OCI-LY1 (cell line): ENCODE measurements around the gene HDAC2.

Experiments used
- H2AFZ ChIP-seq: fragments of 200-600 bp; sonication (generic), shearing (Covaris generic); 2 replicates; pipeline ENCODE4 v1.6.0; 2014; ENCODE audit warnings: antibody characterized with exemption, mild to moderate bottlenecking, low read length
- H3F3A ChIP-seq: fragments of 200-600 bp; sonication (generic), shearing (Covaris generic); 2 replicates; pipeline ENCODE4 v1.6.0; 2014; ENCODE audit warnings: mild to moderate bottlenecking, antibody characterized with exemption, low read length, moderate library complexity; ENCODE audit not compliant: insufficient read depth
- H3K27ac ChIP-seq: fragments of 200-600 bp; sonication (generic); 2 replicates; pipeline ENCODE4 v1.5.1; 2014; ENCODE audit warnings: low read length, mixed run types, mild to moderate bottlenecking, low read depth; ENCODE audit not compliant: poor library complexity, severe bottlenecking
- H3K27me3 ChIP-seq: fragments of 200-600 bp; sonication (generic); 2 replicates; pipeline ENCODE4 v1.6.0; 2014; ENCODE audit warnings: antibody characterized with exemption, mild to moderate bottlenecking, low read length, moderate library complexity; ENCODE audit not compliant: insufficient read depth
- H3K36me3 ChIP-seq: fragments of 200-600 bp; sonication (generic); 2 replicates; pipeline ENCODE4 v1.6.1; 2014; ENCODE audit warnings: mild to moderate bottlenecking, antibody characterized with exemption, low read length, moderate library complexity, mixed read lengths; ENCODE audit not compliant: insufficient read depth
- H3K4me1 ChIP-seq: fragments of 200-600 bp; sonication (generic); 2 replicates; pipeline ENCODE4 v1.5.1; 2014; ENCODE audit warnings: mild to moderate bottlenecking, low read length, moderate library complexity; ENCODE audit not compliant: insufficient read depth, severe bottlenecking
- H3K4me2 ChIP-seq: fragments of 200-600 bp; sonication (generic), shearing (Covaris generic); 2 replicates; pipeline ENCODE4 v1.6.1; 2014; ENCODE audit warnings: low read length
- H3K4me3 ChIP-seq: fragments of 200-600 bp; sonication (generic); 2 replicates; pipeline ENCODE4 v1.5.1; 2014; ENCODE audit warnings: low read length, low read depth, mild to moderate bottlenecking, mixed read lengths; ENCODE audit not compliant: poor library complexity, severe bottlenecking
- H3K79me2 ChIP-seq: fragments of 200-600 bp; shearing (Covaris generic); 2 replicates; pipeline ENCODE4 v1.6.1; 2016; ENCODE audit warnings: mixed run types, low read length, mixed read lengths; ENCODE audit not compliant: insufficient read depth
- H3K9ac ChIP-seq: fragments of 200-600 bp; sonication (generic), shearing (Covaris generic); 2 replicates; pipeline ENCODE4 v1.6.1; 2014; ENCODE audit warnings: mild to moderate bottlenecking, low read length, mixed read lengths
- H3K9me2 ChIP-seq: fragments of 200-600 bp; sonication (generic), shearing (Covaris generic); 2 replicates; pipeline ENCODE4 v1.6.1; 2014; ENCODE audit warnings: low read depth, mild to moderate bottlenecking, low read length, mixed read lengths
- H3K9me3 ChIP-seq: fragments of 200-600 bp; shearing (Covaris generic); 2 replicates; pipeline ENCODE4 v1.6.1; 2014; ENCODE audit warnings: low read length, mixed read lengths
- H4K20me1 ChIP-seq: fragments of 200-600 bp; sonication (generic), shearing (Covaris generic); 2 replicates; pipeline ENCODE4 v1.6.0; 2016; ENCODE audit warnings: mild to moderate bottlenecking, low read length; ENCODE audit not compliant: insufficient read depth
- CTCF ChIP-seq: fragments of 200-600 bp; sonication (generic), shearing (Covaris generic); IDR thresholded peaks from 2 replicates; pipeline ENCODE4 v1.5.1; 2017; ENCODE audit warnings: mild to moderate bottlenecking, antibody characterized with exemption, low read length, moderate library complexity, mixed read lengths
- EZH2 ChIP-seq: fragments of 200-600 bp; sonication (generic), shearing (Covaris generic); IDR thresholded peaks from 2 replicates; pipeline ENCODE4 v1.8.0; 2017; ENCODE audit warnings: borderline replicate concordance, mixed run types, mild to moderate bottlenecking, antibody characterized with exemption, low read length, moderate library complexity, mixed read lengths

HDAC2 gene

GRCh38 chr6:113907102-113907815, 63.7 kb downstream of the HDAC2 start:
- Histone ChIP-seq H3K4me3 (no peak overlapping the region), H3K9ac (no peak overlapping the region), H2AFZ (no peak overlapping the region), H3K4me1 (no peaks in the 10 kb centered on the region), H4K20me1 (no peaks in the 10 kb centered on the region), H3K36me3 (no peaks in the 10 kb centered on the region), H3K4me2 (no peak overlapping the region), H3K27ac (no peak overlapping the region), H3K9me2 (no peaks in the 10 kb centered on the region), H3K9me3 (no peaks in the 10 kb centered on the region), H3K27me3 (no peaks in the 10 kb centered on the region), H3K79me2 (no peaks in the 10 kb centered on the region), H3F3A (no peaks in the 10 kb centered on the region)
- TF ChIP-seq CTCF (no peak; the same call in 1 of the 2 replicates), EZH2 (no peak)

GRCh38 chr6:113903666-113904330, 67.2 kb downstream of the HDAC2 start:
- no peak overlapping the region for H3K4me2 ChIP-seq
- no peak overlapping the region for H3K4me3 ChIP-seq
- H4K20me1 ChIP-seq, result no peaks in the 10 kb centered on the region
- H3K27ac ChIP-seq, result no peak overlapping the region
- H3K27me3 ChIP-seq, result no peaks in the 10 kb centered on the region
- no peaks in the 10 kb centered on the region for H3K9me2 ChIP-seq
- no peaks in the 10 kb centered on the region for H3K4me1 ChIP-seq
- no peak overlapping the region for H3K9ac ChIP-seq
- TF ChIP-seq CTCF (no peak), EZH2 (no peak)
- no peaks in the 10 kb centered on the region for H3F3A ChIP-seq
- no peaks in the 10 kb centered on the region for H3K79me2 ChIP-seq
- H3K36me3 ChIP-seq, result no peaks in the 10 kb centered on the region
- no peak overlapping the region for H2AFZ ChIP-seq
- no peaks in the 10 kb centered on the region for H3K9me3 ChIP-seq

DNA sequence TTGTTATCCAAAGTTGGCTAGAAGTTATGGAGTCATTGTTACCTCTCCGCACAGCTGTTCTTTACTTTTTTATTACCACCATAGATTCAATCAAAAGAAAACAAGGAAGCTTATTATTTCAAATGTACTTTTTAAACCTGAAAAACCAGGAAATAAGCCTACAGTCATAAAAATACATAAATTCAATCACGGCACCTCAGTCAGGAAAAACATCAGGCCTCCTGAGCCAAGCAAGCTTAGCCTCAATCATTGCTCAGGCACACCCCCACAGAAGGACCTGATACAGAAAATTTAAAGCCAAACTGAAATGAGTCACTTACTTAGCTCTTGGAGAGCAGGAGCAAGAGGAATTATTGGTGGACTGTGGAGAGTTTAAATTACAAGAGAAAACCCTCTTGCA, 69.5 kb downstream of the HDAC2 start:
- no peaks in the 10 kb centered on the region for H3K36me3 ChIP-seq
- no peak overlapping the region for H2AFZ ChIP-seq
- no peak overlapping the region for H3K4me3 ChIP-seq
- H3F3A ChIP-seq, result no peaks in the 10 kb centered on the region
- no peak overlapping the region for H3K27ac ChIP-seq
- no peak overlapping the region for H3K9ac ChIP-seq
- H3K4me2 ChIP-seq, result no peak overlapping the region
- no peaks in the 10 kb centered on the region for H4K20me1 ChIP-seq
- H3K4me1 ChIP-seq, result no peaks in the 10 kb centered on the region
- no peaks in the 10 kb centered on the region for H3K9me3 ChIP-seq
- H3K9me2 ChIP-seq, result no peaks in the 10 kb centered on the region
- H3K79me2 ChIP-seq, result no peaks in the 10 kb centered on the region
- no peaks in the 10 kb centered on the region for H3K27me3 ChIP-seq
- TF ChIP-seq EZH2 (no peak), CTCF (no peak)
